Right cardiac atrium (tissue), 5 donors: ENCODE data around the gene ACAA2. TPM values are rescaled to one million over a fixed set of nuclear protein-coding genes. Genes with fewer than 3 reads are reported as not detected.

Experiments used
- ATAC-seq, 2 donors: fragments of 200-7000 bp; cut with Tn5 transposase; one replicate each; pipeline versions ENCODE4 v1.8.0 to v1.9.1; 2020; ENCODE audit warnings: moderate library complexity in 2 of 2, mild to moderate bottlenecking in 1 of 2
- DNase-seq, 3 donors: peaks; one replicate each; pipeline ENCODE4 v3.0.0-alpha.2; 2020
- H3K27ac ChIP-seq: one replicate; pipeline ENCODE4 v1.5.1; 2013; ENCODE audit warnings: mild to moderate bottlenecking, low read length, control low read depth, moderate library complexity
- H3K27me3 ChIP-seq: one replicate; pipeline ENCODE4 v1.6.1; 2013; ENCODE audit not compliant: control insufficient read depth, insufficient read depth
- H3K4me1 ChIP-seq: one replicate; pipeline ENCODE4 v1.6.1; 2013; ENCODE audit warnings: low read length; ENCODE audit not compliant: control insufficient read depth, insufficient read depth
- H3K4me3 ChIP-seq: one replicate; pipeline ENCODE4 v1.5.1; 2013; ENCODE audit warnings: low read length, control low read depth
- H3K9me3 ChIP-seq: one replicate; pipeline ENCODE4 v1.6.1; 2013; ENCODE audit warnings: low read length; ENCODE audit not compliant: control insufficient read depth
- WGBS: extraction: QIAGEN DNeasy Blood & Tissue Kit; methylation state at CpG from one replicate; pipeline ENCODE4 v1.1.7; 2013; 5-methylcytosine and 5-hydroxymethylcytosine counted together
- intact Hi-C, 4 donors: fragments of 100-400 bp; cut with DNase I; formaldehyde crosslinking; loops; one replicate each; pipeline versions ENCODE4 v1.11.0 to v1.14.0; 2022 to 2023
- polyA plus RNA-seq: library from polyadenylated mRNA; stranded (reverse); fragments of 200-250 nt; gene quantifications from one replicate; pipeline ENCODE4 v1.2.3, GENCODE V29; 2013
- total RNA-seq, 4 donors: library from RNA; stranded (reverse); fragmentation: NEBNext Ultra II Directional; extraction: Animal tissue kit (Norgen Biotek cat#: 25700); gene quantifications; one replicate each; pipeline ENCODE4 v1.2.1, GENCODE V29; 2021
- donor health status: healthy with polysubstance abuse.
- donor health status: DM: no; HTN: yes; CAD: no.
- donor health status: DM: no; HTN: no; CAD: no.
- donor health status: DM: no; HTN: yes; CAD: no; lungs with severe emphysema.
- donor health status: DM: yes; HTN: yes; CAD: no.

The ACAA2 gene
- total and polyA plus RNA-seq, 5 donors = 95.8 to 146 (median 132) TPM

DNA sequence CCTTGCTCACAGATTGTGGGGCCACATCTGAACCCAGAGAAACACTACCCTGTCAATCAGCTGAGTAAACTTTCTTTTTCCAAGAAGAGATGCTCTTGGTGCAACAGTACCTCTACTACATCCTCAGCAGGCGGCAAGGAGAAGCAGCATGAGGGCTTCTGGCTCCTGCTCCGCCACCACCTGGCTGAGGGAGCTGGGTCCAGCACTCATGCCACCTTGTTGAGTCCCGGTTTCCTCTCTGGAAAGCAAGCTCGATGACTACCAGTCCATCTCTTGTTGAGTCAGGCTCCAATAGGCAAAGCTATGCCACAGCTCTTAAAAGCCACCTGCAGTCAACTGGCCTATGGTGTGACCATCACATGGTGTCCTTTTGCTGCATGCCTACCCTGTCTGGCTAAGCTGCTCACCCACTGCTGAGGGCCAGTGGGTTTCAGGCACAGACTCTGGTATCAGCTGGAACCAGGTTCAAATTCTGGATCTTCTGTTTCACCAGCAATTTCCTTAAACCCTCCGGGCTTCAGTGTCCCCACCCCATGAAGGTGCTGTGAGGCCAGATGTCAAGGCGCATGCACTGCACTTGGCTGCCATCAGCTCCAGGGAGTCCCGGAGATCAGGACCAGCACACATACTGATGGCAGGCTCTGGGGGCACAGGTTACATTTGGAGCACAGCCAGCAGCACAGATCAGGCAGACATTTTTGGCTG is 42.5 kb upstream of the ACAA2 start:
- Histone ChIP-seq H3K27ac (no peak overlapping the region), H3K9me3 (no peaks in the 10 kb centered on the region), H3K4me3 (no peak overlapping the region), H3K4me1 (no peaks in the 10 kb centered on the region), H3K27me3 (no peaks in the 10 kb centered on the region)
- intact Hi-C loops = loop anchor here in 3 of 4 donors (2.0 to 10.0 kb wide), 3 partner anchors 291 to 343 kb away; partner anchors contain the start of gene LIPG (in 3 of the 3)
- DNase-seq (no peak), ATAC-seq (no peak)
- WGBS = 92% methylated on average over 7 of the region's 7 CpGs

DNA sequence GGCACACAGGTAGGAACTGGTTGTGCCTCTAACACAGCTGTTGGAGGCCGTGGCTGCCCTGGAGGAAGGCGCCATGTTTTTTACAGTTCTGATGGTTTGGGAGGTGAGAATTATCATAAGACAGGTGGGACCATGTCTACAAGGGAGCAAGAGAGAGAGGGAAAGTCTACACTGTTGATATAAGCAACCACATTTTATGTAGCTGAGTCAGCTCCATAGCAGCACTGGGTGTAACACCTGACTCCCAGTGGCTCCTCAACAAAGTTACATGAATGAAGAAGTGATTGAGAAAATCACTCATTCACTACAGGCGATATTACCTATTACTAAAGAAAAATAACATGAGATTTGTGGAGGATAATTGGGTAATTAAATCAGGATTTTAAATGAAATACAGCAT is 41.3 kb upstream of the ACAA2 start:
- no peak overlapping the region for H3K27ac ChIP-seq
- no peak for ATAC-seq

DNA sequence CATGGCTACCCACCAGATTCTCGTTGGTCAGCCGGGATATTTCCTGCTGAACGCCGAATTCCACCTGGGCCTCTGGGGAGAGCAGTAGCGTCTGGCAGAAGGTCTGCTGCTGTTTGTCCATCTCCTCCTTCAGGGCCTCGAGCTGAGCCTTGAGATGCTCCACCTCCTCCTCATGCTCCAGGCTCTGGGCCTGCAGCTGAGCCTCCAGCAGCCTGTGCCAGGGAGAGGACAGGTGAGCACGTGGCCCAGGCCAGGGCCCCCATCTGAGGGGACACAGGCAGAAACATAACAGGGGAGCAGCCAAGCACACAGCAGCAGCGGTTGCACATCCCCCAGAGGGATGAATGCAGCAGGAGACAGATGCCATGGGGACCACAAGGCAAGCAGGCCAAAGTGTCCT is 40.1 kb upstream of the ACAA2 start:
- intact Hi-C loops = loop anchor here in 1 of 4 donors (10.0 kb wide), 1 partner anchor 289 kb away; the partner anchor contains the start of gene LIPG
- Histone ChIP-seq H3K4me3 (no peak overlapping the region), H3K4me1 (peaks cover 2% of the 10 kb centered on the region), H3K9me3 (no peaks in the 10 kb centered on the region), H3K27me3 (no peaks in the 10 kb centered on the region), H3K27ac (no peak overlapping the region)
- 84% methylated on average over 8 of the region's 8 CpGs for WGBS
- ATAC-seq (no peak), DNase-seq (no peak)

More for the DNA sequence above, 41.3 kb upstream of the ACAA2 start:
- intact Hi-C loops = loop anchor here in 3 of 4 donors (5.0 to 10.0 kb wide), 2 partner anchors 290 to 292 kb away; partner anchors contain the start of gene LIPG (in 3 of the 3)
- H3K4me1 ChIP-seq = peaks cover under 1% of the 10 kb centered on the region
- no peak for DNase-seq
- 89% methylated on average over 3 of the region's 3 CpGs for WGBS
- H3K27me3 ChIP-seq = no peaks in the 10 kb centered on the region
- no peaks in the 10 kb centered on the region for H3K9me3 ChIP-seq
- no peak overlapping the region for H3K4me3 ChIP-seq

DNA sequence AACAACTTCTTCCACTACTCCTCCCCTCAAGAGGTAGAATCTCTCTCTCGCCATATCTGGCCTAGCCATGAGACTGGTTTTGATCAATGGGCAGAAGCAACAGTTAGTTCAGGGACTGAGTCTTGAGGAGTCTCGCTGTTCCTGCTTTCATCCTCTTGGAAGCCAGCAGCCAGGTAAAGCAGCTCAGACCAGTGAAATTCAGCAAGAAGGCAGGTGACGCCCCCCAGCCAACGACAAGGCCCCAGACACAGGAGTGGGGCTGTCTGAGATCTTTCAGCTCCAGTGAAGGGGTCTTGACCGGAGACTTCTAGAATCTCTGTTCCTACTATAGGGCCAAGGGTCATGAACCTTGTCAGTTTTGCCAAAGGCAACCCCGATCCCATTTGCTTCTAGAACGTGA is 39.7 kb upstream of the ACAA2 start:
- 84% methylated on average over 7 of the region's 7 CpGs for WGBS
- H3K4me3 ChIP-seq = no peak overlapping the region
- intact Hi-C loops = loop anchor here in 1 of 4 donors (10.0 kb wide), 1 partner anchor 288 kb away; the partner anchor contains the start of gene LIPG
- no peak overlapping the region for H3K27ac ChIP-seq
- peaks cover 2% of the 10 kb centered on the region for H3K4me1 ChIP-seq
- H3K27me3 ChIP-seq = no peaks in the 10 kb centered on the region
- ATAC-seq = no peak
- DNase-seq = no peak
- no peaks in the 10 kb centered on the region for H3K9me3 ChIP-seq

DNA sequence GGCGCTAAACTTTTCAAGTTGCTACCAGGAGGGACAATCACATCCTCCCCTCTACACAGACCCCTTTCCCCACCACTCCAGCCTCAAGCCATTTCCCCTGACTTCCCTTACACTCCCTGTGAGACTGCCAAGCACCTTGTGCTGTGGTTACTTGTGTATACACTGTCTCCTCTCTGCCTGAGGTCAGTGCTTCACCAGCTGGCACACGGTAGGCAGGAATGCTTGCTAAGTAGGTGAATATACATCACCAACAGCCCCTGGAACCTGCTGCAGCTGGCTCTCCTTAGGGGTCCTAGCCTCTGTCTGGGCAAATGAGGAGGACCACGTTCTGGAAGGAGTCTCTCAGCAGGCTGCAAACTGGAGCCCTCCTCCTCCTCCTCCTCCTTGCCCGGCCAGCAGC is 38.3 kb upstream of the ACAA2 start:
- 85% methylated on average over 4 of the region's 4 CpGs for WGBS
- Histone ChIP-seq H3K4me1 (peaks cover 2% of the 10 kb centered on the region), H3K27me3 (no peaks in the 10 kb centered on the region), H3K9me3 (no peaks in the 10 kb centered on the region), H3K27ac (no peak overlapping the region), H3K4me3 (no peak overlapping the region)
- ATAC-seq (no peak), DNase-seq (no peak)
- intact Hi-C loops = loop anchor here in 1 of 4 donors (10.0 kb wide), 1 partner anchor 287 kb away; the partner anchor contains the start of gene LIPG

DNA sequence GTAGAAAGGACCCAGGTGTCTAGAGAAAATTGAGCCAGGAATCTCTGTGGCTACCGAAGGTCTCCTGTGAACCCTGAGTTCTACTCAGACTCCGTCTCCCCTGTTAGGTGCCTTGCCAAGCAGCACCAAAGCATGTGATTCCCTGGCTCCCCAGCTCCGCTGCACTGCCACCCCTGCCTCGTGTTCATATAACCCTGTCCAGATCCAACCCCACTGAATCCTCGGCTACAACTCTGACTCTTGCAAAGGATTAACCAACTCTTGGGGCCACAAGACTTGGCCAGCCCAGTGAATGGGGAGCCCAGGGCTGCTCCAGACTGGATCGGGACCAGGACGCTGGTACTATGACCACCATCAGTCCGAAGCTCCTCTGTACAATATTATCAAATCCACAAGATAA is 37.3 kb upstream of the ACAA2 start:
- H3K4me3 ChIP-seq = no peak overlapping the region
- peaks cover 2% of the 10 kb centered on the region for H3K4me1 ChIP-seq
- H3K27me3 ChIP-seq = no peaks in the 10 kb centered on the region
- intact Hi-C loops = loop anchor here in 1 of 4 donors (10.0 kb wide), 1 partner anchor 286 kb away; the partner anchor contains the start of gene LIPG
- 93% methylated on average over 8 of the region's 8 CpGs for WGBS
- H3K27ac ChIP-seq = no peak overlapping the region
- no peak for ATAC-seq
- no peaks in the 10 kb centered on the region for H3K9me3 ChIP-seq
- DNase-seq = no peak

DNA sequence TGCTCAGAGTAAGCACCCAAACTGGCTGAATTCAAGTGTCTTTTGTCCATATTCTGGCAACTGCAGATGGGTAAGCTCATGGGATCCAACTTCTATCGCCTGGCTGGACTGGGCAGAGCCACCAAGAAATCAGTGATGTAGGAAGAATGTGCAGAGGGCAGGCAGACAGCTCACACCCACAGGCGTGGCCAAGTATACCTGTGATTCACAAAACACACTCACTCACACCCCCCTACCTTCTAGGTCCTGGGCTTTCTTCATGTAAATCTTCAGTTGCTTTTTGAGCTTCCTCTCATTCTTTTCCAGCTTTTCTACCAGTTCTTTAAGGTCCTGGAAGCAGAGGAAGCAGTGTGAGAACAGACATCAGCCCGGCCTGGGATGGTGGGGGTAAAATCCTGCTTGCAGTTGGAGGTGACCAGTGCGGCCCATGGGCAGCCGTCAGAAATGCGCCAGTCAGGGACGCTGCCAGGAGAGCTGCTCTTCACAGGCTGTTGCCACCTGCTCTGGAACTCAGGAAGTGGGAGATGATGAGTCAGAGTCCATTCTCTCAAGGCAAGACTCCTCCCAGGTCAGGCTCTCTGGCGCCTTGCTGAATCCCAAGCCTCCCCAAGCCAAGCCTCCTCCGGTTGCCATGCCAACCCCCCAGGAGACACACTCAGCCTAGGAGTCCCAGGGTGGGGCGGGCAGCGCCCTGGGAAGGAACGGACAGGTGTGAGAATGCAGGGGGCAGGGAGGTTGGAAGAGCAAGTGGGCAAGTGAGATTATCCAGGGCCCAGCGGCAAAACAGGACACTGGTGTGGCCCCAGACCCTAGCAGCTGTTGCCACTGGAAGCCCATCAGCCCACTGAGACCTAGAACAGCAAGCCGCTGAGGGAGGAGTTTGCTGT is 36.2 kb upstream of the ACAA2 start:
- peak in 2 of 3 donors; percentile 48 to 49 for DNase-seq
- peak; percentile 66 to 80 for ATAC-seq
- Histone ChIP-seq H3K27me3 (no peaks in the 10 kb centered on the region), H3K9me3 (no peaks in the 10 kb centered on the region), H3K27ac (no peak overlapping the region), H3K4me3 (no peak overlapping the region), H3K4me1 (peaks cover 2% of the 10 kb centered on the region)
- intact Hi-C loops = loop anchor here in 2 of 4 donors (5.0 to 10.0 kb wide), 2 partner anchors 47 to 285 kb away; partner anchors contain the start of gene LIPG (in 1 of the 2)
- 37% methylated on average over 14 of the region's 14 CpGs for whole genome bisulfite sequencing

DNA sequence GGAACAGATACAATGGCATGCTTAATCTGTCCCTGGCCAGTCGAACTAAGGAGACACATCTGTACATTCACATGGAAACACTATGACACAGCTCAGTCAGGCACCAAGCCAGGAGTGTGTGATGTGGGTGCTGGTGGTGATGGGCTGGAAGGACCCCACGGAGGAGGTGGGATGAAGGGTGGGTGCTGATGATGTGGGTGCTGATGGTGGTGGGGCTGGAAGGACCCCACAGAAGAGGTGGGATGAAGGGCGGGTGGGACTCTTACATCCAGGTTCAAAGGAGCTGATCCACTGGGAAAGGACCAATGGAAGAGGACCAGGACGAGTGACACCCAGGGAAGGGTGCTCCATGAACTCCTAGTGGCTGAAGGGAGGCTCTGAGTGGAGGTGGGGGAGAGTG is 34.8 kb upstream of the ACAA2 start:
- no peak for ATAC-seq
- no peaks in the 10 kb centered on the region for H3K9me3 ChIP-seq
- H3K27ac ChIP-seq = no peak overlapping the region
- H3K4me3 ChIP-seq = no peak overlapping the region
- peaks cover 2% of the 10 kb centered on the region for H3K4me1 ChIP-seq
- no peak for DNase-seq
- 81% methylated on average over 4 of the region's 4 CpGs for WGBS
- H3K27me3 ChIP-seq = no peaks in the 10 kb centered on the region
- intact Hi-C loops = loop anchor here in 1 of 4 donors (5.0 kb wide), 1 partner anchor 46 kb away; no protein-coding TSS in a partner anchor

DNA sequence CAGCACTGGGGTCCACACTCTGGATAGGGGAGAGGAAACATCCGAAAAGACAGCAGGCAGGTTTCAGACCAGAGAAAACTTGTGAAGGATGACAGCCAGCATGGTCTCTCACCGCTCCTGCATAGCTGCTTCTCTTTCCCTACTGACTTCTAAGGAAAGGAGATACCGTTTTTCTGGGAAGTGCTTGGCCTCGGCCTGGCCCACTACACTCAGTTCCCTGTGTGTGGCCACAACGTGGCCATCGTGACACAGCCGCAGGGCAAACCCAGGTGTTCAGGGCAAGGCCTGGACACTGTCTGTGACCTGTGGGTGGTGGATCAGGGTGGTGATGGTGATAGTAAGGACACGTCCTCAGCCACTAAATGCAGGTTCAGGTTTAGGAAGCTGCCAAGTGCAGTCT is 34.2 kb upstream of the ACAA2 start:
- 89% methylated on average over 8 of the region's 8 CpGs for WGBS
- Histone ChIP-seq H3K4me1 (peaks cover 2% of the 10 kb centered on the region), H3K9me3 (no peaks in the 10 kb centered on the region), H3K27ac (no peak overlapping the region), H3K4me3 (no peak overlapping the region), H3K27me3 (no peaks in the 10 kb centered on the region)
- DNase-seq = no peak
- intact Hi-C loops = loop anchor here in 1 of 4 donors (5.0 kb wide), 1 partner anchor 45 kb away; no protein-coding TSS in a partner anchor
- ATAC-seq = no peak

DNA sequence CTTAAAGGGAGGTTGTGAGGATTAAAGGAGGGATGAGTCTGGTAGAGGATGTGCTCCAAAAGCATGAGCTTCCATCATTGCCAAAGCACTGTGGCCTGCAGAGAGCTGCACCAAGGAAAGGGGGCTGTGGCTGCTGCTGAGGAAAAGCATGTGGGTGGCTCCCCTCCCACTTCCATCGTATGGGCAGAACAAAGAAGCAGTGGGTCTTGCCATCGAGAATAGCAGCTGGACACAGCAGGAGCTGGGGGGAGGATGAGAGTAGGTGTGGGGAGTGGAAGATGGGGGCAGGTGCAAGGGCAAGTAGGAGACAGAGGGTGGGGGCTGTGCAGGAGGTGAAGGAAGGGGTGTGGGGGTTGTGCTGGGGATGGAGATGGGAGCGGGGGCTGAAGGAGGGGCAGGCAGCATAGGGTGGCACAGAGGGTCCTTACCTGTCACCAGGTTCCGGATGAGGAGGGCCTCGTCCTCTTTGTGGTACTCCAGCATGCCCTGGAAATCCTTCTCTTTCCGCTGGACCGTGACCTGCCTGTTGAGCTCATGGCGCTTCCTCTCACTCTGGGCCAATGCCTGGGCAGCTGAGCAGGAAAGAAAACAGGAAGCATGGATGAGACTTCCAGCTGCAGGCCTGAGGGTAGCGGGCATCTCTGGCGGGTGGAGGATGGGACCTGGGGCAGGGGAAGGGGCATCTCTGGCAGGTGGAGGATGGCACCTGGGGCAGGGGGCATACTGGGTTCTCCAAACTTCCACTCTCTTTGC is 33.6 kb upstream of the ACAA2 start:
- intact Hi-C loops = loop anchor here in 1 of 4 donors (5.0 kb wide), 1 partner anchor 45 kb away; no protein-coding TSS in a partner anchor
- Histone ChIP-seq H3K27me3 (no peaks in the 10 kb centered on the region), H3K27ac (no peak overlapping the region), H3K9me3 (no peaks in the 10 kb centered on the region), H3K4me1 (peaks cover 2% of the 10 kb centered on the region), H3K4me3 (no peak overlapping the region)
- DNase-seq (no peak), ATAC-seq (no peak)
- 66% methylated on average over 10 of the region's 10 CpGs for WGBS
